HepG2 (cell line): ENCODE results near the gene ADARB1. TPM values are rescaled to one million over a fixed set of nuclear protein-coding genes. Genes with fewer than 3 reads are reported as not detected.

Experiments
- ERF ChIP-seq: IDR thresholded peaks from 2 replicates; pipeline ENCODE4 v1.6.1; 2018; ENCODE audit warnings: missing biosample characterization, missing genetic modification reagents
- FOXM1 ChIP-seq: sonication (generic); formaldehyde crosslinking; IDR thresholded peaks from 2 replicates; pipeline ENCODE4 v1.5.0; 2020; ENCODE audit warnings: missing genetic modification reagents
- GABPA ChIP-seq, 2 experiments: IDR thresholded peaks; 2 replicates each; pipeline ENCODE4 v1.6.1; 2011 to 2016; ENCODE audit warnings: low read depth in 2 of 2, low read length in 1 of 2, missing biosample characterization in 1 of 2, missing genetic modification characterization in 1 of 2
- GATAD1 ChIP-seq: IDR thresholded peaks from 2 replicates; pipeline ENCODE4 v1.6.1; 2016; ENCODE audit warnings: missing genetic modification reagents, missing compliant biosample characterization
- SMC3 ChIP-seq: IDR thresholded peaks from 2 replicates; pipeline ENCODE4 v1.6.1; 2011; ENCODE audit warnings: low read length, improper control_type of control experiment
- XRCC5 ChIP-seq: fragments of 200-400 bp; formaldehyde crosslinking; optimal IDR thresholded peaks from 2 replicates; pipeline ENCODE3; 2017; ENCODE audit warnings: mild to moderate bottlenecking, low read length
- ZBTB42 ChIP-seq: sonication (generic); formaldehyde crosslinking; IDR thresholded peaks from 2 replicates; pipeline ENCODE4 v1.5.0; 2020; ENCODE audit warnings: mild to moderate bottlenecking, missing genetic modification reagents
- ZNF646 ChIP-seq: sonication (generic); formaldehyde crosslinking; IDR thresholded peaks from 2 replicates; pipeline ENCODE4 v1.9.0; 2021; ENCODE audit warnings: mild to moderate bottlenecking, missing genetic modification reagents
- ZNF879 ChIP-seq: sonication (generic); formaldehyde crosslinking; IDR thresholded peaks from 2 replicates; pipeline ENCODE4 v1.8.1; 2023; ENCODE audit warnings: missing genetic modification reagents
- polyA plus RNA-seq, 8 experiments: library from polyadenylated mRNA; depleted of rRNA in 3 of 8; stranded (reverse) in 7 of 8; unstranded in 1 of 8; fragments of >200 nt; fragmentation: Illumina TruSeq in 4 of 8; extraction: Trizol in 4 of 8; gene quantifications; 2 replicates each; pipeline versions ENCODE4 v1.2.1 to v1.2.3, GENCODE V29; 2011 to 2016; ENCODE audit warnings: low read depth in 4 of 8, missing spikeins in 1 of 8, mixed read lengths in 1 of 8; ENCODE audit not compliant: insufficient read depth in 1 of 8
- total RNA-seq, 5 experiments: library from RNA; depleted of rRNA; stranded (reverse); fragments of >200 nt; fragmentation: Illumina TruSeq; extraction: Trizol; gene quantifications; 2 replicates each; pipeline ENCODE4 v1.2.3, GENCODE V29; 2016; ENCODE audit warnings: low read depth in 1 of 5

Gene ADARB1
- total and polyA plus RNA-seq, 2 of the 13 experiments (the other 11 are each of a cell fraction or from before 2014, with no cell fraction given): 6.6 to 10.0 TPM

GRCh38 chr21:45098867-45099266 is 24.5 kb downstream of the ADARB1 start (continued):
- TF ChIP-seq ZNF646 (no peak), FOXM1 (CRISPR knock-in tag) (no peak), SMC3 (0 out of 2 replicates have a peak, but pooled peaks have one; percentile 10), ERF (CRISPR knock-in tag) (no peak), XRCC5 (no peak), ZNF879 (CRISPR knock-in tag) (no peak), GATAD1 (CRISPR knock-in tag) (no peak), GABPA (IDR thresholded peaks at IDR 0.05; ENCODE audit: low read depth, low read length) (no peak), GABPA (CRISPR knock-in tag; IDR thresholded peaks at IDR 0.05; ENCODE audit: low read depth) (no peak), ZBTB42 (CRISPR knock-in tag) (no peak)
